Keratinocyte (primary cell): Measurements from ENCODE around the gene MALRD1. TPM values are rescaled to one million over a fixed set of nuclear protein-coding genes. Genes with fewer than 3 reads are reported as not detected.

Experiments used
- DNase-seq: peaks from one replicate; pipeline ENCODE4 v3.0.0-alpha.2; 2011; ENCODE audit warnings: low read depth, missing footprints, low spot score
- FAIRE-seq: peaks from 2 replicates; lab custom pipeline; 2011; peaks lifted over from hg19 to GRCh38; lab: Jason Lieb, UNC
- H2AFZ ChIP-seq: 2 replicates; pipeline ENCODE4 v1.6.0; 2012; ENCODE audit warnings: low read length, control low read depth, inconsistent platforms; ENCODE audit not compliant: control insufficient read depth
- H3K27ac ChIP-seq: 2 replicates; pipeline ENCODE4 v1.5.1; 2011; ENCODE audit warnings: low read length; ENCODE audit not compliant: control insufficient read depth, insufficient read depth
- H3K27me3 ChIP-seq: 3 replicates; pipeline ENCODE4 v1.6.0; 2011; ENCODE audit warnings: low read length; ENCODE audit not compliant: control insufficient read depth, insufficient read depth; ENCODE audit errors: extremely low read depth
- H3K36me3 ChIP-seq, 2 experiments: 2 replicates in 1 of 2; 3 replicates in 1 of 2; pipeline ENCODE4 v1.5.1; 2011; ENCODE audit warnings: low read length in 2 of 2, mild to moderate bottlenecking in 1 of 2; ENCODE audit not compliant: control insufficient read depth in 2 of 2, insufficient read depth in 2 of 2; ENCODE audit errors: extremely low read depth in 1 of 2
- H3K4me1 ChIP-seq: 3 replicates; pipeline ENCODE4 v1.5.1; 2011; ENCODE audit warnings: low read length; ENCODE audit not compliant: control insufficient read depth, insufficient read depth; ENCODE audit errors: extremely low read depth
- H3K4me2 ChIP-seq: 3 replicates; pipeline ENCODE4 v1.6.0; 2011; ENCODE audit warnings: low read depth, low read length; ENCODE audit not compliant: control insufficient read depth, insufficient read depth; ENCODE audit errors: extremely low read depth
- H3K4me3 ChIP-seq, 3 experiments: fragments of 200-600 bp in 1 of 3; sonication (generic) in 1 of 3; 2 replicates in 2 of 3; 3 replicates in 1 of 3; pipeline ENCODE4 v1.5.1; 2011 to 2016; ENCODE audit warnings: low read length in 3 of 3, mild to moderate bottlenecking in 3 of 3, control low read depth in 2 of 3, inconsistent platforms in 1 of 3, low read depth in 1 of 3, mixed read lengths in 1 of 3, mixed run types in 1 of 3, moderate library complexity in 1 of 3; ENCODE audit not compliant: control insufficient read depth in 2 of 3, insufficient read depth in 2 of 3; ENCODE audit errors: extremely low read depth in 1 of 3
- H3K79me2 ChIP-seq: 2 replicates; pipeline ENCODE4 v1.6.0; 2012; ENCODE audit warnings: low read length; ENCODE audit not compliant: control insufficient read depth, insufficient read depth
- H3K9ac ChIP-seq: 3 replicates; pipeline ENCODE4 v1.6.0; 2011; ENCODE audit warnings: low read length; ENCODE audit not compliant: control insufficient read depth, insufficient read depth; ENCODE audit errors: extremely low read depth
- H3K9me1 ChIP-seq: 3 replicates; pipeline ENCODE4 v1.6.0; 2011; ENCODE audit warnings: low read length; ENCODE audit not compliant: control insufficient read depth, insufficient read depth; ENCODE audit errors: extremely low read depth
- H3K9me3 ChIP-seq: 2 replicates; pipeline ENCODE4 v1.5.1; 2012; ENCODE audit warnings: low read depth, low read length; ENCODE audit not compliant: control insufficient read depth
- H4K20me1 ChIP-seq: 3 replicates; pipeline ENCODE4 v1.6.0; 2011; ENCODE audit warnings: low read length; ENCODE audit not compliant: control insufficient read depth, insufficient read depth; ENCODE audit errors: extremely low read depth
- CTCF ChIP-seq, 3 experiments: IDR thresholded peaks in 1 of 3; conservative IDR thresholded peaks in 1 of 3; optimal IDR thresholded peaks in 1 of 3; 2 replicates in 2 of 3; 3 replicates in 1 of 3; pipeline versions ENCODE3 to v1.5.1; 2011; ENCODE audit warnings: low read length in 3 of 3, mild to moderate bottlenecking in 3 of 3, moderate library complexity in 2 of 3, control low read depth in 1 of 3, inconsistent platforms in 1 of 3; ENCODE audit not compliant: insufficient read depth in 2 of 3; ENCODE audit errors: extremely low read depth in 1 of 3
- EZH2 ChIP-seq: IDR thresholded peaks from one replicate; pipeline ENCODE4 v1.6.1; 2012; ENCODE audit warnings: inconsistent platforms, mild to moderate bottlenecking, low read length, moderate library complexity
- dilution Hi-C: fragments of 300-500 bp; cut with MboI; formaldehyde crosslinking; loops from one replicate; pipeline ENCODE4 v1.7.0; 2020; ENCODE audit warnings: low sequenced_read_pairs; ENCODE audit not compliant: extremely low pct_ligation_motif_present
- polyA plus RNA-seq, 5 experiments: library from polyadenylated mRNA; depleted of rRNA in 3 of 5; stranded (reverse) in 3 of 5; stranded (forward) in 1 of 5; unstranded in 1 of 5; fragments of >200 nt; gene quantifications; 1 replicate in 1 of 5; 2 replicates in 3 of 5; 3 replicates in 1 of 5; pipeline versions ENCODE4 v1.2.1 to v1.2.3, GENCODE V29; 2011 to 2012; ENCODE audit warnings: missing spikeins in 2 of 5, low read depth in 1 of 5, low replicate concordance in 1 of 5

MALRD1 gene
- polyA plus RNA-seq, 1 donor (not counting 4 experiments of a cell fraction or from before 2014, with no cell fraction given): not detected

DNA sequence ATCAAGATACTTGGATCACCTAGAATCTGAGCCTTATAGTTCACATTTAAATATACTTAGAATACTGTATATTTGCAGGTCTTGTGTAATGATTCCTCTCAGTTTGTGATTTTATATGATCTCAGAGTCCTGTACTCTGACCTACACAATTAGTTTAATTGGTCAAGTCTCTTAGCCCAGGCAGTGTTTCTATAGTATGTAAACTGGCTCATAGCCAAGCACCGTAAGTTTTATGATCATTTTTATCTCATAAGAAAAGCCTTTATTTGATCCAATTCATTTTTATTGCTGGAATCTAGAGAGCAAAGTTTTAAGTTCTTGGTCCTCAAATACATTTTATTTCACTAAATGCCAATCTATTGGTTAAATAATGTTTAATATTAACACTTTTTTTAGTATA lies 242.2 kb downstream of the MALRD1 start:
- H4K20me1 ChIP-seq: no peaks in the 10 kb centered on the region
- H3K9me3 ChIP-seq: no peaks in the 10 kb centered on the region
- no peaks in the 10 kb centered on the region for H3K27me3 ChIP-seq
- TF ChIP-seq CTCF (optimal IDR thresholded peaks at IDR 0.05 in 1 of 3, IDR thresholded peaks at IDR 0.05 in 1 of 3, conservative IDR thresholded peaks at IDR 0.05 in 1 of 3; ENCODE audit: extremely low read depth in 1 of 3, insufficient read depth in 2 of 3, low read length in 3 of 3) (no peak), EZH2 (no peak)
- no peak overlapping the region for H3K9ac ChIP-seq
- no peak overlapping the region for H3K4me2 ChIP-seq
- H3K4me1 ChIP-seq: no peaks in the 10 kb centered on the region
- DNase-seq: no peak
- FAIRE-seq: no peak
- no peak overlapping the region for H2AFZ ChIP-seq
- no peaks in the 10 kb centered on the region for H3K79me2 ChIP-seq
- dilution Hi-C loops: no loop called here
- no peak overlapping the region for H3K27ac ChIP-seq
- H3K36me3 ChIP-seq: no peaks in the 10 kb centered on the region
- no peak overlapping the region for H3K4me3 ChIP-seq
- H3K9me1 ChIP-seq: no peaks in the 10 kb centered on the region

GRCh38 chr10:19294233-19294632 lies 245.6 kb downstream of the MALRD1 start:
- H3K36me3 ChIP-seq: no peaks in the 10 kb centered on the region
- H3K27ac ChIP-seq: no peak overlapping the region
- TF ChIP-seq CTCF (optimal IDR thresholded peaks at IDR 0.05 in 1 of 3, IDR thresholded peaks at IDR 0.05 in 1 of 3, conservative IDR thresholded peaks at IDR 0.05 in 1 of 3; ENCODE audit: extremely low read depth in 1 of 3, insufficient read depth in 2 of 3, low read length in 3 of 3) (no peak), EZH2 (no peak)
- H3K9me3 ChIP-seq: no peaks in the 10 kb centered on the region
- FAIRE-seq: no peak
- H3K9me1 ChIP-seq: no peaks in the 10 kb centered on the region
- H3K79me2 ChIP-seq: no peaks in the 10 kb centered on the region
- H3K4me1 ChIP-seq: no peaks in the 10 kb centered on the region
- no peak for DNase-seq
- no peaks in the 10 kb centered on the region for H4K20me1 ChIP-seq
- no peaks in the 10 kb centered on the region for H3K27me3 ChIP-seq
- no peak overlapping the region for H3K4me2 ChIP-seq
- dilution Hi-C loops: no loop called here
- no peak overlapping the region for H3K9ac ChIP-seq
- no peak overlapping the region for H3K4me3 ChIP-seq
- H2AFZ ChIP-seq: no peak overlapping the region
